HK-2 (cell line): ENCODE data around the gene NOD1.
A peak's percentile ranks its signal among the peaks of the same experiment; 100 is the strongest.
"Not testable (repeated sequence)": the region's sequence is repeated elsewhere in the genome, so short reads cannot be mapped to it uniquely, and the experiment has no call there.

Source experiments
- DNase-seq: peaks from one replicate; pipeline ENCODE4 v3.0.0-alpha.2; 2018; ENCODE audit not compliant: unreplicated experiment

NOD1 gene

DNA sequence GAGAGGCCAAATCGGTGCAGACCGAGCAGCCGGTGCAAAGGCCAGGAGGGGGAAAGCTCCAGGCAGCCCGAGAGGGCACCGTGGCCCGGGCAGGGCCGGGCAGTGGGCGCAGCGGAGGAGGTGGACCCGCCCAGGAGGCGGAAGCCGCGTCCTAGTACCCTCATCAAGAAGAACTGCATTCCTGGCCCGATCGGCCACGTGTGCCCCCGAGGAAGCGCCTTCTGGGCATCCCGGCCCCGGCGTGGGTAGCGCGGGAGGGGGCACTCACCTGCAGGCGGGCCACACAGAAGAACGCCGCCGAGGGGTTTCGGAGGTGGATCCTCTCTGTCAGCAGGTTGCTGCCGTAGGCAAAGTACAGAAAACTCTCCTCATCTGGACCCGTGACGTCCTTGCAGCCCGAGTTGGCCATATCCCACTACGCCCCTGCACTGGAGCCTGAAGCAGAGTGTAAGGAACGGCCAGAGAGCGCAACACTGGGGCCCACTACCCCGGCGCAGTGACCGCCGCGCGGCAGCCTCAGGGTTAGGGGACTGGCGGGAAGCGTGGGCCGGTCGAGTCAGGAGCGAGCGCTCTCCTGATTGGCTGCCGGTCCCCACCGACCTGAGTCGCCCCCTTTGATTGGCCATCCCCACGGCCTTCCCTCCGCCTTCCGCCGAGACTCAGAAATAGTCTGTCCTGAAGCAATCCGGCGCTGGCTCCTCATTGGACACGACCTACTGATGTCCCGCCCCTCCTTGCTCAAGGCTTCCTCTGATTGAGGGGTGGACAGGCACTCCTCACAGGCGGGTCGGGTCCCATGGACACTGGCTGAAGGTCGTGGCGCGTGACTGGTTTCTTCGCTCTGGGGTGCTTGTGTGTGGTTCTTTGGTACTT lies 26.0 kb upstream of the NOD1 start, which contains the start of gene GGCT:
Gene GGCT (minus strand): TSS at position 529 of the 873 bp plus-strand sequence. CDS start 120 bp downstream, at position 409.
- peak; percentile 99 for DNase-seq

DNA sequence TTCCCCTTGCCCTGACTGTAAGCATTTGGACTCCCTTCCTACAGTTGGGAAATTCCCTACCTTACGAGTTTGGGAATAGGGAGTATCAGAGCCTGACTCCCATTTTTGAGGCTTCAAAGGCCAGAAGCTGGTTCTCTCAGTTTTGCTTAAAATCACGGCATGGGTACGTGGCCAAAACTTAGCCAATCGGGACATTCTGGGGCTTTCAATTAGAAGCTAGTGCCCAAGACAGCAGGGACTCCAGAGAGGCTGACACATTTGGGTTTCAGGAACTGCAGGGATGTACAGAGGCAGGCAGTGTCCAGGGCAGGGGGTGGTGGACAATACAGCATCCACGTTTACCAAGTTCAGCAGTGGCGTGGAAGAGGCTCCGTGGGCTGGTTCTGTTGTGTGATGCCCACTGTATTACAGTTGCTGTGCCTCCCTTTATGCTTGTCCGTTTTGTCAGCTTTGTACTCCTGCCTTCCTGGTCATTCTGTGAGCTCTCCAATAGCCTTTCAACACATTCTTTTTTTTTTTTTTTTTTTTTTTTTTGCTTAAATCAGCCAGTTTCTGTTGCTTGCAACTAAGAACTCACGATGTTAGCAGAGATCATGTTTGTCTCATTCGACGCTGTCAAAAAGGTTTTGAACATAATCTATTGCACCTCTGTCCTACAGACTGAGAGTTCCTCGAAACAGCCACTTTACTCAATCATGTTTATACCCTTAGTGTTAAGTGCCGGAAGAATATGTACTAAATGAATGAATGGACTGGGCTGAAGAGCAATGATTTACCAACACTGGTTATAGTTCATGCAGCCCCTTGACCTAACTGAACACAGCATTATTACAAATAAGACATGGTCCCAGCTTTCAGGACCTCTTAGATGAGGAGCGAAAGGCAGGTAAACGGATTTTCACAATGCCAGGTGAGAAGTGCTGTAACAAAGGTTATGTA lies 25.0 kb upstream of the NOD1 start:
- peak; percentile 7 for DNase-seq

DNA sequence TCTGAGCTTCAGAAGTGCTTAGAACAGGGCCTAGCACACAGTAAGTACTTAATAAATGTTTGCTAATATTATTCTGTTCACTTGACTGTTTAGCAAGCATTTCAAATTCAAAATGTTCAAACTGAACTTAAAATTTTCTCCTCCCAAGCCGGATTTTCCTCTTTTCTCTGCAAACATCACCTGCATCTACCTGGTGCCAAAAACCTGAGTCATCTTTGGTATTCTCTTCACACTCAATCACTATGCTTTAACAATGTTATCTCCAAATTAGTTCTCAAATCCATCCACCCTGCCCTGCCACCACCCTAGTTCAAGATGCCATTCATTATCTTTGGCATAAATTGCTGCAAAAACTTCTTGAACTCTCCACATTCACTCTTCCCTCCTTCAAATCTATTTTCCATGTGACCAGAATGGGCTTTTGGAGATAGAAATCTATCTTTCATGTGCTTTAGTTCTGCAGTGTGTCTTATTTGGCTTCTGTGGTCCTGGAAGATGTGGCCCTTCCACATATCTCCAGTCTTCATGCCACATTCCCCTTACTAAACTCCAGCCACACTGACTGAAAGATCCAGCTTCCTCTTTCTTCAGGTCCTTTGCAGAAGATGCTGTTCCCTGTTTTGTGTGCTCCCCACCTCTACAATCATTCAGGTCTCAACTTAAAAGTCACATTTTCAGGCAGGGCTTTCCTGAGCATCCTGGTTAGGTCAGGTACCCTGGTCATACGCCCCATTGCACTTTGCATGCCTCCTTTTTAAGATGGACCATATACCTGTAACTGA lies 24.1 kb upstream of the NOD1 start:
- DNase-seq: no peak

DNA sequence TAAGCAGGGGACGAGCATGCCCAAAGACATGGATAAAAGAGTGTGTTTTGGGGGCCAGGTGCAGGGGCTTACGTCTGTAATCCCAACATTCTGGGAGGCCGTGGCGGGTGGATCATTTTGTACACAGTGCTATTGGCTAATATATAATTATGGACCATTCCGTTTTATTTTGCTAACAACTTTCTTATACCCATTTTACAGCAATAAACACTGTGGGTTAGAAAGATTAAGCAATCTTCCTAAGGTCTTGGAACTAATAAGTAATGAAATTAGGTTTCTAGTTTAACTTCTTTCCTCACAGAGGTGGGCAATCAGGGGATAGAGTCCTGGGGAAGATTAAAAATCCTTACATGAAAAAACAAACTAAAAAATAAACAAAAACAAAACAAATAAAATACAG lies 22.7 kb upstream of the NOD1 start:
- DNase-seq: no peak

DNA sequence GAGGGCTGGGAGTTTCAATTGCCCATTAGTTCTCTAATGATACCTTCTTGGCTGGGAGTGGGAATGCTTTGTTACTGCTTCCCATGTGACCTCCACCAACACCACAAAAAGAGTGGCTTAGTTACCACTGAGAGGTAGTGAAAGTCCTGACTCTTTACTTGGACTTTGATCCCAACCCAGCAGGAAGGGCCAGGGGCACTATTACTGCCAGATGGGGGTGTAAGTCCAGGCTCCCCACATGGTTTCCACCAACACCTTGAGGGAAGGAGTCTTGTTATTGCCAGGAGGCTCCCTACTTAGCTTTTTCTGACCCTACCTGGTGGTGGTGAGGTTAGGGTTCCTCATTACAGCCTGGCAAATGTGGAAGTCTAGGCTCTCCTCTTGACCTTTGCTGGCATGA lies 14.6 kb upstream of the NOD1 start:
- DNase-seq: no peak

DNA sequence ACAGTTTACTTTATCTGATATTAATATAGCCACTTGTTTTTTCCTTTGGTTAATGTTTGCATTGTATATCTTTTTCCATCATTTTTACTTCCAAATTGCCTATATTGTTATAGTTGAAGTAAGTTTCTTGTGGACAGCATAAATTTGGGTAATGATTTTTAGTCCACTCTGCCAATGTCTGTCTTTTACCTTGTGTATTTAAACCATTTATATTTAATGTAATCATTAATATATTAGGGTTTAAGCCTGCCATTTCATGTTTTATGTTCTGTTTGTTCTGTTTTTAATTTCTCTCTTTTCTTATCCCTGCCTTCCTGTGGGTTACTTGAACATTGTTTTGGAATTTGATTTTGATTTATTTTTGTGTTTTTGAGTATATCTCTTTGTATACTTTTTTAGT lies 12.8 kb upstream of the NOD1 start:
- no peak for DNase-seq

DNA sequence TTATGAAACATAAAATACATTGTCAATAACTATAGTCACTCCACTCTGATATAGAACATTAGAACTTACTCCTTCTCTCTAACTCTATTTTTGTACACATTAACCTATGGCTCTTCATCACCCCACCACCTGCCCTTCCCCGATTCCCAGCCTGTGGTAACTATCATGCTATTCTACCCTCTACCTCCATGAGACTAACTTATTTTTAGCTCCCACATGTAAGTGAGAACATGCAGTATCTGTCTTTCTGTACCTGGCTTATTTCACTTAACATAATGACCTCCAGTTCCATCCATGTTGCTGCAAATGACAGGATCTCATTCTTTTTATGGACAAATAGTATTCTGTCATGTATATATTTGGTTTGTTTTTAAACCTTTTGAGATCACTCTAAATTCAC lies 8.8 kb upstream of the NOD1 start:
- no peak for DNase-seq

DNA sequence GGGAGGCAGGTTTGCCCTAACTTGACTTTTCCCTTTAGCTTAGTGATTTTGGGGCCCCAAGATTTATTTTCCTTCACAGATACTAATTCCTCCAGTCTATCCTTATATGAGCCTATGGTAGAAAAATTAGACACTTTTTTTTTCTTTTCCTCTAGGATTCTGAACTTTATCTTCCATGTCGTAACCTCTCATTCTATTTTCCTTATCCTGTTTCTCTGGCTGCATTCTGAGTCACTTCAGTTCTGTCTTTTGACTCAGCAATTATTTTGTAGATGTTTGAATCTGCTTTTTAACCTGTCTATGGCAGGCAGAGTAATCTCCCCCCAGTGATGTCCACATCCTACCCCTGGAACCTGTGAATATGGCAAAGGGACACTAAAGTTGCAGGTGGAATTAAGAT lies 7.1 kb upstream of the NOD1 start:
- no peak for DNase-seq

DNA sequence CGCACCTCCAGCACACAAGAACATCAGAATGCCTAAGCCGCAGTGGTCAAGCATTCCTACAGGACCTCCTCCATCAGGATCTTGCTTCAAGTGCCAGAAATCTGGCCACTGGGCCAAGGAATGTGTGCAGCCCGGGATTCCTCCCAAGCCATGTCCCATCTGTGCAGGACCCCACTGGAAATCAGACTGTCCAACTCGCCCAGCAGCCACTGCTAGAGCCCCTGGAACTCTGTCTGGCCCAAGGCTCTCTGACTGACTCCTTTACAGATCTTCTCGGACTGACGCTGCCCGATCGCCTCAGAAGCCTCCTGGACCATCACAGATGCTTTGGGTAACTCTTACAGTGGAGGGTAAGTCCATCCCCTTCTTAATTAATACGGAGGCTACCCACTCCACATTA lies 2.8 kb upstream of the NOD1 start:
- DNase-seq: not testable (repeated sequence)

DNA sequence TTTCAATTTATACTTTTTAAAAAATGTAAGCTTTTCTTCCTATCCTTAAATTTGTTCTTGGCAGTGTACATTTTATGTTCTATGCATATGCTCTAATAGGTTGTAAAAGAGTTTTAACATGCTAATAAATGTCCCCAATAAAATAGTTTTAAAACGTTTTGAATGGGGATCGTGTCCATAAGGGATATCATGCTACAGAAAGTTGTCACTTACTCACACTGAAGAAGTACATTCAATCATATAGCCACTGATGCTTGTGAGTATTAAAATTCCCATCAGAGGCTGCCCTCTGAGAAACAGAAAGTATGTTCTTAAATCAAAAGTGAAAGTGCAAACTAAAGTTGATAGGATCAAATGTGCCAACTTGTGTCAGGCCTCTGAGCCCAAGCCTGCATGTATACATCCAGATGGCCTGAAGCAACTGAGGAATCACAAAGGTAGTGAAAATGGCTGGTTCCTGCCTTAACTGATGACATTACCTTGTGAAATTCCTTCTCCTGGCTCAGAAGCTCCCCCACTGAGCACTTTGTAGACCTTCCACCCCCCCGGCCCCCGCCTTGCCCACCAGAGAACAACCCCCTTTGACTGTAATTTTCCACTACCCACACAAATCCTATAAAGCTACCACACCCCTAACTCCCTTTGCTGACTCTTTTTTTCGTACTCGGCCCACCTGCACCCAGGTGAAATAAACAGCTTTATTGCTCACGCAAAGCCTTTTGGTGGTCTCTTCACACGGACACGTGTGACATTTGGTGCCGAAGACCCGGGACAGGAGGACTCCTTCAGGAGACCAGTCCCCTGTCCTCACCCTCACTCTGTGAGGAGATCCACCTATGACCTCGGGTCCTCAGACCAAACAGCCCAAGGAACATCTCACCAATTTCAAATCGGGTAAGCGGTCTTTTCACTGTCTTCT lies 877 bp upstream of the NOD1 start:
- no peak for DNase-seq

DNA sequence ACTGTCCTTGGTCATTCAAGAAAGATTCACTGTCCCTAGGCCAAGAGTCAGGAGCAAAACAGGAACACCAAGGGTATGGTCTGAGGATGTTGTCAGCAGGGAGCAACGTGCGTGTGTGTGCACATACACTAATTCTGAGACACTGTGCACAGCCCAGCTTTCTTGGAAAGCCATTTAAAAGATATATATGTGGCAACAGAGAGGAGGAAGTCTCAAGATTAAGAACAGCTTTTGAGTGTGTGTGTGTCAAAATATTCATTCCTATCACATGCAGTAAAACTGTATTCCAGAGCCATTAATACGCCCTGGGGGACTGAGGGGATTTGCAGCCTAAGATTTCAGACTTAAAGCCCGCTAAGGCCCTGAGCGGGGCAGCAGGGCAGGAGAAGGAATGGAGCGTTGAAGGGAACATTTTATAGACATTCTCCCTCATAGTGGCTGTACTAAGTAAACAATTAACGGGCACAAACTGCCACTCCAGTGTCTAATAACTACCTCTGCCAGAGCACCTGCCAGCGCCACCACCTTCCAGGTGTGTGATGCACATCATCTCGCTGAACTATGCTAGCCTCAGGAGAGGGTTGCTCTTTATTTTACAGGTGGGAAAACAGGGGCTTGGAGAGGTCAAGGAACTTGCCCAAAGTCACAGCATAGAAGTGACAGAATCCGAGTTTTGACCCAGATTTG lies 2.0 kb downstream of the NOD1 start:
- no peak for DNase-seq

DNA sequence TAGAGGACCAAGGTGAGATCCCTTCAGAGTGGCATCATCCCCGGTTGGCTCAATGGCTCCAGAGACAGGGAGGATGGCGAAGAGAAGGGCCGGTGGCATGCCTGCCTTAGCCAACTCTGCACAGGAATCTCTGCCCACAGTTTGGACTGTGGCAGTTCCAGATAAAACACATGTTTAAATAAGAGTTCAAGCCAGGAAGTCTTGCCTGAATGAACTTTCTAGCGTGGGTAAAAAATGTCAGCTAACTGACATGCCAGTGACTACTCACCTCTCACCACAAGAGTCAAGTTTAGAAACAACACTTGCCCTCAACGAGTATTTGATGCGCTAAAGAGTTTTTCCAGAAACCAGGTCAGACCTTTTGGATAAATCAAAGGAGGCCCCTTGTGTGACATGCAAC lies 3.0 kb downstream of the NOD1 start:
- DNase-seq: no peak

DNA sequence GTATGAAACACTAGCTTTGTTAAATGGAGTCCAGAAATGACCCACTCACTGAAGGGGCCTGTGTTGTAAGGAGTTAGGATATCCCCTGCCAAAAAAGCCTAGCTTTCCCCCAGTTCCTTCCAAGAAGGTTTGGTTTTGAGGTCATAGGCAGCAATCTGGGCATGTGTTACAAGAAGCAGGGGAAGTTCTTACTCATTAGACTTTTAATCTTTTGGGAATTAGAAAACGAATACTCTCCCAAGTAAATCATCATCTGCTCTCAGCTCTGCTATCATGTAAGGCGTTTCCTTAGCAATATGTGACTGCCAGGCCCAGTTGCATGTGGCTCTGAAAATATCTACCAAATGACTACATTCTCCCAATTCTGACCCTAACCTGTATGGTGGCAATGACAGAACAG lies 3.7 kb downstream of the NOD1 start:
- DNase-seq: no peak

DNA sequence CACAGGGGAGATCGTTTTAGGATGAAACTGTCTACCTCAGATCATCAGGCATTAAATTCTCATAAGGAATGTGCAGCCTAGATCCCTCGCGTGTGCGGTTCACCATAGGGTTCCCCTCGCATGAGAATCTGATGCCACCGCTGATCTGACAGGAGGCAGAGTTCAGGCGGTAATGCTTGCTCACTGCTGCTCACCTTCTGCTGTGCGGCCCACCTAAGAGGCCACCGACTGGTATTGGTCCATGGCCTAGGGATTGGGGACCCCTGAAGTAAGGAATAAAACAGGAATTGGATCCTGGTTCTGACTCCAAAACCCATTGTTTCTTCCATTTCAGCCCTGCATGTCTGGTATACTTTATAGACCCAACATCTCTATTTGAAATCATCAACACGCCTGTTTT lies 4.1 kb downstream of the NOD1 start:
- no peak for DNase-seq

DNA sequence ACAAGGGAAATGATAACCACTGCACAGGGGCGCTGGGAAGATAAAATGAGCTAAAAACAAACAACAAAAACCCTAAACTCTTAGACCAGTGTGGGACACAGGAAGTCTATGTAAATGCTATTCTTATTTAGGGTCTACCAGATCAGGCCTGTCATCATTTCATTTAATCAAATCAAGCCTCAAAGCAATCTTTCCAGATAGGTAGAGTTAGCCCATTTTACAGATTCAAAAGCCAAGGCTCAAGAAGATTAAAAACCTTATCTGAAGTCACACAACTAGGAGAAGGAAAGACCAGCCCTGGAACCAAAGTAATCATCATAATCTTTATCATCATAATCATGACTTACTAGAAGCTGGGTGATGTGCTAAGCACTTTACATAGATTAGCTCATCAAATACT lies 4.7 kb downstream of the NOD1 start:
- no peak for DNase-seq

DNA sequence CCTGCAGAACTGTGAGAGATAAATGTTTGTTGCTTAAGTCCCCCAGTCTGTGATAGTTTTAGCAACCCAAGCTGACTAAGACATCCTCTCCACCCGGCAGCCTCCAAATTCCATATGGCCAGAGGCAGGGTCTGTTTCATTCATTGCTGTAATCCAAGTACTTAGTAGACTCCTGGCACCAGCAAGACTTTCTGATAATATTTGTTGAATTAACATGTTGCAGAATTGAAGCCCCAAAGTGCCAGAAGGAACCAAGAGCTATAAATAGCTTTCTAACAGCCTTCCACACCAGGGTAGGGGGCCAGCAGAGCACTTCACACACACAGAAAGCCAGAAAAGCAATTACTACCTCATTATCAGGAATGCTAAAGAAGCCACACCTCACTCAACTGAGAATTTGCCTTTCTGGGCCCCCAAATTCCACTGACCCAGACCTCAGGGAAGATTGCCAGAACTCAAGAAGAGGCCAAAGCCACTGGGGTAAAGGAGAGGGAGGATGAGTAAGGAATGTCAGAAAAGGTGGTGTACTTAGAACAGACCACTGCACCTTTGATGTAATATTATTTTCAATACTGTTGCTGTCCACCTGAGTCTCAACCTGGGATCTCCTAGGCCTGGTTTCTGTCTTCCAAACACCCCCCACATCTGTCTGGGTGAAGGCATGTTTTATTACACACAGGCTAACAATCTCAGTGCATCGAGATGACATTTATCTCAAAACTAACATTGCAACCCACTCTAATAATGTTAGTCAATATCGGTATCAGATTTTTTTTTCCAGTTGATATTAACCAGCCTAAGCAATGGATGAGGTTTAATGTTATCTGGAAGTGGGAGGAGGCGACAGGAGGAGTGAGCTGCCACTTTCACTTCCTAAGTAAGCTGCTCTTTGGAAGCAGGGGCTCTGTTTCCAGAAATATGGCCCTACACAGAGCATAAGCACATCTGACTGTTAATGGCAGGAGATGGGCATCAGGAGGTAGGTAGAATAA lies 5.5 kb downstream of the NOD1 start:
- no peak for DNase-seq

DNA sequence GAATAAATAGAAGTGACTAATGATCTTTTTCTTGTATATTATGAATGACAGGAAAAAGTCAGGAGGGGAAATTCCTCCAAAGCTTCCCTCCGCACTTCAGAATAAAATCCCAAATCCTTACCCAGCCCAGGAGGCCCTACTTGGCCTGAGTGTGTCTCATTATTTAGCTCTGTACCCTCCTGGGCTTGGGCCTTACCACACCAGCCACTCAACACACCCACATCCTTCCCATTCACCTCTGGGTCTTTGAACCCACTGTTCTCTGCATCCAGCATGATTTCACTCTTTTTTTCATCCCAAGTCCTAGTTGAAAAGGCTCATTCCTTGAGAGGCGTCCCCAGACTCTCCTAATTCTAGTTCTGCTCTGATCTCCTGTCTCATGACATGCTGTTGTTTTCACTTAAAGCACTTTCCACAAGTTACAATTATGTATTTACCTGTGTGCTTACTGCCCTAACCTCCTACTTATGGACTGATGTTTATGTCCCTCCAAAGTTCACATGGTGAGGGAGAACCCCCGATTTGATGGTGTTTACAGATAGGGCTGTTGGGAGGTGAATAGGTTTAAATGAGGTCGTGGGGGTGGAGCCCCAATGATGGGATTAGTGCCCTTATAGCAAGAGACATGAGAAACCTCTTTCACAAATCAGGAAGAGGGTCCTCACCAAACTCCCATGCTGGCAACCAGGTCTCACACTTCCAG lies 6.4 kb downstream of the NOD1 start:
- DNase-seq: no peak

DNA sequence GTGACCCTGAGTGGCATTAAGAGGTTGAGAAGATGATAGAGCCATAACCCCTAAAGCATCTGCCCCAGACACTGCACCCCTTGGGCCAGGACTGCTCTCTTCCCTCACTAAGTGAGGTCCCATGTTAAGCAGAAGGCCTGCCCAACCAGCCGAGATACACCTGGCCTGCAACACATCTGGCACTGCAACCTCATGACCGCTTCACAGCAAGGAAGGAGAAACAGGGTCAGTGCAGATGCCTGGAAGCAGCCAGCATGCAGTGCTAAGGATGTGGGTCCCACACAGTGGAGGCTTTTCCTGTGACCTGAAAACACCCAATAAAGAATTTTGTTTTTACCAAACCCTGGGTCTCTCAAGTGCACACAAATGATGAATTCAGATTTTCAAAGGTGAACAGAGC lies 7.4 kb downstream of the NOD1 start:
- no peak for DNase-seq
